MM.1S (cell line): ENCODE results near the gene GNAT2.

Source experiments
- DNase-seq: peaks from one replicate; pipeline ENCODE4 v3.0.0-alpha.2; 2015
- H2AFZ ChIP-seq: fragments of 300-600 bp; sonication (generic); 2 replicates; pipeline ENCODE4 v1.6.0; 2016; ENCODE audit warnings: antibody characterized with exemption, low read length
- H3F3A ChIP-seq: fragments of 300-600 bp; sonication (generic); 2 replicates; pipeline ENCODE4 v1.6.1; 2016; ENCODE audit warnings: mild to moderate bottlenecking, antibody characterized with exemption, low read length, moderate library complexity, mixed read lengths; ENCODE audit not compliant: insufficient read depth
- H3K27ac ChIP-seq: fragments of 300-600 bp; sonication (generic); 2 replicates; pipeline ENCODE4 v1.5.1; 2016; ENCODE audit warnings: mild to moderate bottlenecking, low read length
- H3K27me3 ChIP-seq: fragments of 300-600 bp; sonication (generic); replicated peaks from 2 replicates; pipeline ENCODE4 v1.6.0; 2016; ENCODE audit warnings: low read length; ENCODE audit not compliant: insufficient read depth
- H3K36me3 ChIP-seq: fragments of 300-600 bp; sonication (generic); replicated peaks from 2 replicates; pipeline ENCODE4 v1.6.1; 2016; ENCODE audit warnings: mild to moderate bottlenecking, low read length, mixed read lengths; ENCODE audit not compliant: insufficient read depth
- H3K4me1 ChIP-seq: fragments of 300-600 bp; sonication (generic); 2 replicates; pipeline ENCODE4 v1.6.1; 2016; ENCODE audit warnings: low read length, mixed read lengths
- H3K4me2 ChIP-seq: fragments of 300-600 bp; sonication (generic); 2 replicates; pipeline ENCODE4 v1.6.0; 2016; ENCODE audit warnings: low read depth, low read length
- H3K4me3 ChIP-seq: fragments of 300-600 bp; sonication (generic); 2 replicates; pipeline ENCODE4 v1.5.1; 2016; ENCODE audit warnings: low read length, mixed read lengths
- H3K79me2 ChIP-seq: fragments of 300-600 bp; sonication (generic); 2 replicates; pipeline ENCODE4 v1.6.1; 2016; ENCODE audit warnings: mixed run types, low read length, mixed read lengths
- H3K9ac ChIP-seq: fragments of 300-600 bp; sonication (generic); 2 replicates; pipeline ENCODE4 v1.6.1; 2016; ENCODE audit warnings: low read length, mixed read lengths
- H3K9me2 ChIP-seq: fragments of 300-600 bp; sonication (generic); replicated peaks from 2 replicates; pipeline ENCODE4 v1.6.1; 2016; ENCODE audit warnings: mild to moderate bottlenecking, low read length, mixed read lengths; ENCODE audit not compliant: insufficient read depth
- H3K9me3 ChIP-seq: fragments of 300-600 bp; sonication (generic); replicated peaks from 2 replicates; pipeline ENCODE4 v1.6.1; 2016; ENCODE audit warnings: mild to moderate bottlenecking, low read length, mixed read lengths; ENCODE audit not compliant: insufficient read depth
- H4K20me1 ChIP-seq: fragments of 300-600 bp; sonication (generic); 2 replicates; pipeline ENCODE4 v1.6.1; 2016; ENCODE audit warnings: mild to moderate bottlenecking, low read length, moderate library complexity, mixed read lengths; ENCODE audit not compliant: insufficient read depth
- EZH2 ChIP-seq: fragments of 300-600 bp; sonication (generic); optimal IDR thresholded peaks from 2 replicates; pipeline ENCODE3; 2017; ENCODE audit warnings: low read depth, mild to moderate bottlenecking, antibody characterized with exemption, low read length, mixed read lengths
- EZH2phosphoT487 ChIP-seq: fragments of 300-600 bp; sonication (generic); IDR thresholded peaks from 2 replicates; pipeline ENCODE4 v1.6.1; 2018; ENCODE audit warnings: antibody characterized with exemption, low read length
- TF ChIP-seq, protein P1 (sequence below): fragments of 300-600 bp; sonication (generic); IDR thresholded peaks from 2 replicates; pipeline ENCODE4 v1.5.1; 2016; ENCODE audit warnings: antibody characterized with exemption, low read length, mixed read lengths

Gene GNAT2

DNA sequence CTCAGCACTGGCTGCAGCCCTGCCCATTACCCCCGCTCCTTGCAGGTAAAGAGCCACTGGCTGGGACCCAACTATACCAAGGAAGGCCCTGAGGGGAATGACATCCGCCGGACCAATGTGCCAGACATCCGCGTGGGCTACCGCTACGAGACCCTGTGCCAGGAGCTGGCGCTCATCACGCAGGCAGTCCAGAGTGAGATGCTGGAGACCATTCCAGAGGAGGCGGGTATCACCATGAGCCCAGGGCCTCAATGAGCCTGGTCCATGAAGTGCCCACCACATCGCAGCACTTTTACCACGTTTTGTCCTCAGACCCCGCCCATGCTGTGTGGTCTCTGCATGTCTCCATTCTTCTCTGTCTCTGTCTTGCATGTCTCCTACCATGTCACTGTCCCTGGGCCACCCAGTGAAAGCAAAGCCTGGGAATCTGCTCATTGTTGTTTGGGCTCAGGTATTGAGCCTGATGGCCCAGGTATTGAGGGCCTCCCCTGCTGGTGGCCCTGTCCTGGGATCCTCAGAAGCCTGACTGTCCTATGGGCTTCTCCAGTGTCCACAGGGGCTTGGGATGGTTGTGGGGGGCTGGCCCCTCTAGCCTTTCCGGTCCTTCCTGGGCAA is 11.6 kb upstream of the GNAT2 start:
- Histone ChIP-seq H3K4me3 (no peak overlapping the region), H3F3A (no peaks in the 10 kb centered on the region), H3K9me3 (no peaks in the 10 kb centered on the region), H3K4me2 (no peak overlapping the region), H3K79me2 (no peaks in the 10 kb centered on the region), H4K20me1 (no peaks in the 10 kb centered on the region), H3K9me2 (no peaks in the 10 kb centered on the region), H2AFZ (no peak overlapping the region), H3K9ac (no peak overlapping the region), H3K36me3 (no peaks in the 10 kb centered on the region), H3K27me3 (no peaks in the 10 kb centered on the region), H3K27ac (no peak overlapping the region), H3K4me1 (peaks cover 16% of the 10 kb centered on the region)
- DNase-seq = no peak
- TF ChIP-seq EZH2 (no peak), EZH2phosphoT487 (no peak)
- TF ChIP-seq, protein P1, sequence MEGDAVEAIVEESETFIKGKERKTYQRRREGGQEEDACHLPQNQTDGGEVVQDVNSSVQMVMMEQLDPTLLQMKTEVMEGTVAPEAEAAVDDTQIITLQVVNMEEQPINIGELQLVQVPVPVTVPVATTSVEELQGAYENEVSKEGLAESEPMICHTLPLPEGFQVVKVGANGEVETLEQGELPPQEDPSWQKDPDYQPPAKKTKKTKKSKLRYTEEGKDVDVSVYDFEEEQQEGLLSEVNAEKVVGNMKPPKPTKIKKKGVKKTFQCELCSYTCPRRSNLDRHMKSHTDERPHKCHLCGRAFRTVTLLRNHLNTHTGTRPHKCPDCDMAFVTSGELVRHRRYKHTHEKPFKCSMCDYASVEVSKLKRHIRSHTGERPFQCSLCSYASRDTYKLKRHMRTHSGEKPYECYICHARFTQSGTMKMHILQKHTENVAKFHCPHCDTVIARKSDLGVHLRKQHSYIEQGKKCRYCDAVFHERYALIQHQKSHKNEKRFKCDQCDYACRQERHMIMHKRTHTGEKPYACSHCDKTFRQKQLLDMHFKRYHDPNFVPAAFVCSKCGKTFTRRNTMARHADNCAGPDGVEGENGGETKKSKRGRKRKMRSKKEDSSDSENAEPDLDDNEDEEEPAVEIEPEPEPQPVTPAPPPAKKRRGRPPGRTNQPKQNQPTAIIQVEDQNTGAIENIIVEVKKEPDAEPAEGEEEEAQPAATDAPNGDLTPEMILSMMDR = no peak

DNA sequence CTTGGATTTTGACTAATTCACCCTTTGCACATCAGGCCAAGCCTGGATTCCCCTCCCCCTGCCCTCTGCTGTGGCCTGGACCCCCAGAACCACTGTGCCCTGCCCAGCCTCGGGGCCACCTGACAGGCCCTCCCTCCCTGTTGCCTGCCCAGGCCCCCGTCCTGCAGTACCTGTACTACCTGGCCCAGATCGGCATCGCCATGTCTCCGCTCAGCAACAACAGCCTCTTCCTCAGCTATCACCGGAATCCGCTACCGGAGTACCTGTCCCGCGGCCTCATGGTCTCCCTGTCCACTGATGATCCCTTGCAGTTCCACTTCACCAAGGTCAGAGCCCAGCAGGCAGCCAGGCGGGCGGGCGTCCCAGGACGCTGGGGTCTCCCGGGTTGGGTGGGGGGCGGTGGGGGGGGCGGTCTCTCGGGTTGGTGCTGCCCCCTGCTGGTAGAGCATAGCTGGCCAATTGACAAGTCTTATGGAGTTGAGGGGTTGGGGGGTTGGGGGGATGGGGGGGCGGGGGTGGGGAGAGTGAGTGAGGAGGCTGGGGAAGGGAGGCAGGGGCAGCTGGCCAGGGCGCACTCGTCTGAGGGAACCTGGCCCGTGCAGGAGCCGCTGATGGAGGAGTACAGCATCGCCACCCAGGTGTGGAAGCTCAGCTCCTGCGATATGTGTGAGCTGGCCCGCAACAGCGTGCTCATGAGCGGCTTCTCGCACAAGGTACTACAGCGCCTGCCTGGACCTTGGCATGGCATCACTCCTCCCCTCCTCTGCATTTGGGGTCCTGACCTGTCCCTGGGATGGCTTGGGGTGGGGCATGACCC is 10.9 kb upstream of the GNAT2 start:
- H3K4me1 ChIP-seq = peaks cover 10% of the 10 kb centered on the region; the same call in 1 of the 2 replicates
- DNase-seq = no peak
- H3K27me3 ChIP-seq = no peaks in the 10 kb centered on the region
- H3K4me3 ChIP-seq = no peak overlapping the region
- TF ChIP-seq, protein P1 = peak; percentile 22
- TF ChIP-seq EZH2phosphoT487 = no peak
- H3F3A ChIP-seq = no peaks in the 10 kb centered on the region
- no peak overlapping the region for H2AFZ ChIP-seq
- H3K27ac ChIP-seq = no peak overlapping the region
- H3K4me2 ChIP-seq = no peak overlapping the region
- no peaks in the 10 kb centered on the region for H3K9me3 ChIP-seq
- H3K9ac ChIP-seq = no peak overlapping the region
- no peaks in the 10 kb centered on the region for H3K36me3 ChIP-seq
- H3K79me2 ChIP-seq = no peaks in the 10 kb centered on the region
- H3K9me2 ChIP-seq = no peaks in the 10 kb centered on the region
- no peaks in the 10 kb centered on the region for H4K20me1 ChIP-seq

- H3K4me1 ChIP-seq = peaks cover 4% of the 10 kb centered on the region; the same call in 1 of the 2 replicates
- no peaks in the 10 kb centered on the region for H3K79me2 ChIP-seq
- no peak overlapping the region for H3K27ac ChIP-seq
- H3K4me3 ChIP-seq = no peak overlapping the region
- no peak overlapping the region for H2AFZ ChIP-seq
- TF ChIP-seq, protein P1 = no peak
- no peak for TF ChIP-seq EZH2
- TF ChIP-seq EZH2phosphoT487 = no peak
- H3K9ac ChIP-seq = no peak overlapping the region
- no peaks in the 10 kb centered on the region for H3K9me2 ChIP-seq
- no peak overlapping the region for H3K4me2 ChIP-seq
- DNase-seq = no peak
- no peaks in the 10 kb centered on the region for H4K20me1 ChIP-seq
- no peaks in the 10 kb centered on the region for H3K36me3 ChIP-seq
- no peaks in the 10 kb centered on the region for H3K9me3 ChIP-seq
- no peaks in the 10 kb centered on the region for H3K27me3 ChIP-seq
- no peaks in the 10 kb centered on the region for H3F3A ChIP-seq
Observed at GRCh38 chr1:109629372-109630030, 10.1 kb upstream of the GNAT2 start.
